Left renal cortex interstitium (tissue), 4 donors: ENCODE measurements around the gene WFIKKN1. TPM values are rescaled to one million over a fixed set of nuclear protein-coding genes. Genes with fewer than 3 reads are reported as not detected.

Experiments
- DNase-seq, 4 donors: peaks; one replicate each; pipeline ENCODE4 v3.0.0-alpha.2; 2013; ENCODE audit warnings: low read depth in 4 of 4, low spot score in 2 of 4, missing footprints in 1 of 4
- polyA plus RNA-seq, 4 donors: library from polyadenylated mRNA; unstranded; fragments of 120-200 nt; gene quantifications; one replicate each; pipeline ENCODE4 v1.2.1, GENCODE V29; 2013; ENCODE audit not compliant: insufficient read length in 4 of 4

Gene WFIKKN1
- polyA plus RNA-seq, 4 donors: 0.83 to 3.7 (median 2.3) TPM

DNA sequence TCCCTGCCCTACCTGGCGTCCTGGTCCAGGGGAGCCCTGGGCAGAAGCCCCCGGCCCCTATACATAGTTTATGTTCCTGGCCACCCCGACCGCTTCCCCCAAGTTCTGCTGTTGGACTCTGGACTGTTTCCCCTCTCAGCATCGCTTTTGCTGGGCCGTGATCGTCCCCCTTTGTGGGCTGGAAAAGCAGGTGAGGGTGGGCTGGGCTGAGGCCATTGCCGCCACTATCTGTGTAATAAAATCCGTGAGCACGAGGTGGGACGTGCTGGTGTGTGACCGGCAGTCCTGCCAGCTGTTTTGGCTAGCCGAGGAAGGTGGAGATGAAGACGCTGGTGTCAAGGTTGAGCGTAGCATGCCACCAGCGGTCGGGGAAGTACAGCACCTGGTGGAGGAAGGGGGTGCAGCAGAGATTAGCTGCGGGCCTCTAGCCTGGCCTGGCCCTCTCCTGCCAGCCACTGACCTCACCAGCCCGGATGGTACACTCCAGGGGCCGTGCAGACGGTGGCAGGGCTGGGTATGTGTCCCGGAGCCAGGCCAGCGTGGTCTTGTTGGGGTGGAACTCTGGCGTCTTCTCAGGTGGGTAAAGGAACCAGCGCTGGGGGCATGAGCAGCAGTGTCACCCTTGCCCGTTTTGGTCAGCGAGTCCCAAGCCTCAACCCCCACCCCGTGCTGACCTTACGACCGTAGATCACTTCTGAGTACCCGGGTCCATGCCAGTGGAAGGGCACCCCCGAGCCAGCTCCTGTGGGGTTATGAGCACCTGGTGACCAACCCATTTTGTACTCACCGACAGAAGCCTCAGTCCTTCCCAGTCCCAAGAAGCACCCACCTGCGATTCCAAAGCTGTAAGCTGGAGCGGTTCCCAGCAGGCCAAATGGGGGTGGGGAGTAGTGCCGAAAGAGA lies 52.0 kb downstream of the WFIKKN1 start:
- no peak for DNase-seq

- no peak for DNase-seq
Measured at GRCh38 chr16:683396-684070, 52.7 kb downstream of the WFIKKN1 start.

Other genes starting within 250 kb of the WFIKKN1 start
- gene PGAP6, start 249.0 kb upstream of the WFIKKN1 start, polyA plus RNA-seq: 10 to 100 TPM; 64.1 to 72.1 (median 69.3) TPM
- 100 to 1,000 TPM; 102 to 159 (median 136) TPM for gene NME4, start 233.8 kb upstream of the WFIKKN1 start, polyA plus RNA-seq
- 10 to 100 TPM; 28.1 to 42.0 (median 31.9) TPM for gene DECR2, start 229.1 kb upstream of the WFIKKN1 start, polyA plus RNA-seq
- gene RAB11FIP3, start 205.3 kb upstream of the WFIKKN1 start, polyA plus RNA-seq: 100 to 1,000 TPM in 2 of 4 donors, 10 to 100 TPM in 2; 72.9 to 144 (median 109) TPM
- gene CAPN15, start 103.3 kb upstream of the WFIKKN1 start, polyA plus RNA-seq: 10 to 100 TPM; 20.0 to 40.2 (median 32.6) TPM
- gene PRR35, start 70.6 kb upstream of the WFIKKN1 start, polyA plus RNA-seq: 10 to 100 TPM in 3 of 4 donors, 1 to 10 TPM in 1; 8.2 to 20.3 (median 16.6) TPM
- 10 to 100 TPM in 1 of 4 donors, 1 to 10 TPM in 3; 7.3 to 13.7 (median 8.3) TPM for gene NHLRC4, start 64.0 kb upstream of the WFIKKN1 start, polyA plus RNA-seq
- gene PIGQ, start 61.0 kb upstream of the WFIKKN1 start, polyA plus RNA-seq: 10 to 100 TPM; 44.9 to 92.7 (median 76.9) TPM
- 10 to 100 TPM; 15.4 to 32.2 (median 24.8) TPM for gene RAB40C, start 40.9 kb upstream of the WFIKKN1 start, polyA plus RNA-seq
- gene METTL26, start 5.3 kb downstream of the WFIKKN1 start, polyA plus RNA-seq: 10 to 100 TPM; 40.1 to 81.6 (median 60.1) TPM
- 10 to 100 TPM; 13.6 to 30.9 (median 25.1) TPM for gene MCRIP2, start 10.8 kb downstream of the WFIKKN1 start, polyA plus RNA-seq
- 10 to 100 TPM; 23.5 to 76.1 (median 52.9) TPM for gene WDR90, start 18.4 kb downstream of the WFIKKN1 start, polyA plus RNA-seq
- 100 to 1,000 TPM in 1 of 4 donors, 10 to 100 TPM in 3; 53.4 to 131 (median 95.7) TPM for gene RHOT2, start 37.1 kb downstream of the WFIKKN1 start, polyA plus RNA-seq
- gene RHBDL1, start 44.7 kb downstream of the WFIKKN1 start, polyA plus RNA-seq: 1 to 10 TPM; 1.1 to 3.4 (median 1.7) TPM
- gene STUB1, start 49.4 kb downstream of the WFIKKN1 start, polyA plus RNA-seq: 100 to 1,000 TPM; 110 to 187 (median 117) TPM
- 10 to 100 TPM; 55.7 to 85.7 (median 69.2) TPM for gene JMJD8, start 53.3 kb downstream of the WFIKKN1 start, polyA plus RNA-seq
- 10 to 100 TPM in 3 of 4 donors, 1 to 10 TPM in 1; 9.1 to 18.3 (median 13.1) TPM for gene WDR24, start 59.4 kb downstream of the WFIKKN1 start, polyA plus RNA-seq
- 1 to 10 TPM in 2 of 4 donors, under 1 TPM in 2; 0.69 to 1.7 (median 1.2) TPM for gene FBXL16, start 74.8 kb downstream of the WFIKKN1 start, polyA plus RNA-seq
- 10 to 100 TPM in 2 of 4 donors, 1 to 10 TPM in 2; 4.7 to 14.0 (median 11.8) TPM for gene METRN, start 84.1 kb downstream of the WFIKKN1 start, polyA plus RNA-seq
- 10 to 100 TPM; 11.3 to 32.8 (median 21.2) TPM for gene ANTKMT, start 90.2 kb downstream of the WFIKKN1 start, polyA plus RNA-seq
- 1 to 10 TPM; 1.1 to 4.3 (median 3.4) TPM for gene CCDC78, start 95.5 kb downstream of the WFIKKN1 start, polyA plus RNA-seq
- 1 to 10 TPM; 1.9 to 7.7 (median 7.3) TPM for gene HAGHL, start 96.1 kb downstream of the WFIKKN1 start, polyA plus RNA-seq
- 10 to 100 TPM; 21.7 to 32.2 (median 27.6) TPM for gene CIAO3, start 110.0 kb downstream of the WFIKKN1 start, polyA plus RNA-seq
- gene MSLN, start 129.7 kb downstream of the WFIKKN1 start, polyA plus RNA-seq: 10 to 100 TPM; 11.6 to 26.2 (median 20.2) TPM
- gene RPUSD1, start 157.4 kb downstream of the WFIKKN1 start, polyA plus RNA-seq: 10 to 100 TPM in 3 of 4 donors, 1 to 10 TPM in 1; 9.7 to 18.5 (median 16.5) TPM
- 10 to 100 TPM; 16.0 to 47.6 (median 28.0) TPM for gene CHTF18, start 157.6 kb downstream of the WFIKKN1 start, polyA plus RNA-seq
- under 1 TPM in 3 of 4 donors, not detected in 1; 0.17 to 0.49 (median 0.27) TPM for gene GNG13, start 169.7 kb downstream of the WFIKKN1 start, polyA plus RNA-seq